Activated CD8-positive, alpha-beta memory T cell treated with anti-CD3 and anti-CD28 coated beads for 36 hours (primary cell): ENCODE results near the gene OR2V1. TPM values are rescaled to one million over a fixed set of nuclear protein-coding genes. Genes with fewer than 3 reads are reported as not detected.
"Not testable (repeated sequence)": the region's sequence is repeated elsewhere in the genome, so short reads cannot be mapped to it uniquely, and the experiment has no call there.

Source experiments
- CTCF ChIA-PET: fragments of 350-600 bp; sonication (Branson Sonifier 250); formaldehyde crosslinking; loops from one replicate; lab custom pipeline; 2021; ENCODE audit warnings: antibody characterized with exemption; lab: Charles Lee
- POLR2A ChIA-PET: fragments of 350-600 bp; sonication (Branson Sonifier 250); formaldehyde crosslinking; loops from one replicate; lab custom pipeline; 2021; ENCODE audit warnings: antibody characterized with exemption; lab: Charles Lee
- total RNA-seq, 2 experiments: library from RNA; stranded (reverse); gene quantifications; one replicate each; pipeline ENCODE4 v1.2.3, GENCODE V29; 2021

Gene OR2V1
- total RNA-seq, 2 experiments from 2014 or later, result not detected

DNA sequence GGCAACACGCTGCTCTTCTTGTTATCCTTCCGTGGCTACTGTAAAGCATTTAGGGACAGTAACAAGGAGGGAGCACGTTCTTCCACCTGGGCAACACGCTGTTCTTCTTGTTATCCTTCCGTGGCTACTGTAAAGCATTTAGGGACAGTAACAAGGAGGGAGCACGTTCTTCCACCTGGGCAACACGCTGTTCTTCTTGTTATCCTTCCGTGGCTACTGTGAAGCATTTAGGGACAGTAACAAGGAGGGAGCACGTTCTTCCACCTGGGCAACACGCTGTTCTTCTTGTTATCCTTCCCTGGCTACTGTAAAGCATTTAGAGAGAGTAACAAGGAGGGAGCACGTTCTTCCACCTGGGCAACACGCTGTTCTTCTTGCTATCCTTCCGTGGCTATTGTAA is 17.4 kb downstream of the OR2V1 start:
- CTCF ChIA-PET, POLR2A ChIA-PET: not testable (repeated sequence)

DNA sequence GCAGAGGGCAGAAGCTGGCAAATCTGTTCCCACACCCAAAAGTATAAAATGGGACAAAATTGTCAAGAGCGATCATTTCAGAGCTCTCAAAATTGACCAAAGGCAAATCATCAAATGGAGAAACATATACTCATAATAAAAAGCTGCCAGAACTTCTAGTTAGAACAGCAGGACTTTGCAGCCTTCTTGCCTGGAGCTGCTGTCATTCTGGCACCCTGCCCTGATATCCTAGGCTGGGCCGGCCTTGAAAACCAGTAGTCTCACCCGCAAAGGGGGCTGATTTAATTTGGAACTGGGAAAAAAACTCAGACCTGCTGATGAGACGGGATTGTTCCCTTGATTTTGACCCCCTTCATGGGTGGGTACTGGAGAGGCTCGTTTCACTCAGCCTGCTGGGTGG is 18.5 kb downstream of the OR2V1 start:
- CTCF ChIA-PET, result no interaction called here
- POLR2A ChIA-PET, result no interaction called here

- ChIA-PET CTCF (no interaction called here), POLR2A (no interaction called here)
These were observed 20.0 kb downstream of the OR2V1 start for GRCh38 chr5:181111010-181111409.

DNA sequence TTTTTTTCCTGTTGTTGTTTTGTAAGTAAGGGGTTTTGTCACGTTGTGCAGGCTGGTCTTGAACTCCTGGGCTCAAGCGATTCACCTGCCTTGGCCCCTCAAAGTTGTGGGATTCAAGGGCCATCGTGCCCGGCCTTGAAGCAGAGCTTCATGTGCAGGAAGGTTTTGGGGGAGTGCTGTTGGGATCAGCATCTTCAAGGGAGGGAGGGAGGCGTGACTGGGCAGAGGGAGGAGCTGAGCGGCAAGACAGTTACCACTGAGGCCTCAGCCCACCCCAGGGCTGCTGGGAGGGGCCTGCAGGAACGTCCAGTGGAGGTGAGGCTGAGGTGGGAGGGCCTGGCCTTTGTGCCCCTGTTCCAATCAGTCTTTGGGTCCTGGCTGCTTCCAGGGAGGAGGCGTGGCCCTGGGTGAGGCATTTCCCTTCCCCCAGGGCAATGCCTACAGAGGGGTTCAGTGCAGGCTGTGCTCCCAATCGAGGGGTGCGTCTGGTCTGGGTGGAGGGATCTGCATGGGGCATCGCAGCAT is 21.4 kb downstream of the OR2V1 start:
- POLR2A ChIA-PET, result no interaction called here
- CTCF ChIA-PET, result no interaction called here

- CTCF ChIA-PET, result no interaction called here
These were observed 22.3 kb downstream of the OR2V1 start for GRCh38 chr5:181108578-181109165.

GRCh38 chr5:181107699-181108098 is 23.3 kb downstream of the OR2V1 start:
- ChIA-PET CTCF (no interaction called here), POLR2A (no interaction called here)

More at GRCh38 chr5:181108578-181109165, 22.3 kb downstream of the OR2V1 start:
- POLR2A ChIA-PET, result no interaction called here

DNA sequence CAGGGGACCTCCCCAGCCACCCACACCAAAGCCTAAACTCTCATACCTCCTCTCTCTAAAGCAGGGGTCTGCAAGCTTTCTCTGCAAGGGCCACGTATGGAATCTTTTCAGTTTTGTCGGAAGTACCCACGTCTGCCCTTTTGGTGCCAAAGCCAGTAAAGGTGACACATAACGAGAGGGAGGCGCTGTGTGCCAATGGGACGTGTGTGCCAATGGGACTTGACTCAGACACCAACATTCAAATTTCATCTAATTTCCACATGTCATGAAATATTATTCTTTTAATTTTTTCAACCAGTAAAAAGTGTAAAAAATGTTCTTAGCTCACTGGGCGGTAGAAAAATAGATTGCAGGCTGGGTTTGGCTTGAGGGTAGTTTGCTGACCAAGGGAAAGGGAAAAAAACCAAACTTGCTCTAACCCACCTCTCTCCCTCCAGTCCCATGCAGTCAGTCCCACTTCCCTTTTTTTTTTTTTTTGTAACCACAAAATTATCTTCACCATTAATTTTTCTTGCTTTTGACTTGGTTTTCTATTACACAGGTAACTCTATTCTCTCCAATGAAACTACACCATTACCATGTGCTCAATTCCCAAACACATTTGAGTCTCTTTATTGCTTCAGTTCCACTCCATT is 25.5 kb downstream of the OR2V1 start:
- ChIA-PET POLR2A (no interaction called here), CTCF (interaction anchor here (0.7 kb wide), 1 partner anchor 22 kb away, joined by 4 read pairs; no protein-coding TSS in a partner anchor)

DNA sequence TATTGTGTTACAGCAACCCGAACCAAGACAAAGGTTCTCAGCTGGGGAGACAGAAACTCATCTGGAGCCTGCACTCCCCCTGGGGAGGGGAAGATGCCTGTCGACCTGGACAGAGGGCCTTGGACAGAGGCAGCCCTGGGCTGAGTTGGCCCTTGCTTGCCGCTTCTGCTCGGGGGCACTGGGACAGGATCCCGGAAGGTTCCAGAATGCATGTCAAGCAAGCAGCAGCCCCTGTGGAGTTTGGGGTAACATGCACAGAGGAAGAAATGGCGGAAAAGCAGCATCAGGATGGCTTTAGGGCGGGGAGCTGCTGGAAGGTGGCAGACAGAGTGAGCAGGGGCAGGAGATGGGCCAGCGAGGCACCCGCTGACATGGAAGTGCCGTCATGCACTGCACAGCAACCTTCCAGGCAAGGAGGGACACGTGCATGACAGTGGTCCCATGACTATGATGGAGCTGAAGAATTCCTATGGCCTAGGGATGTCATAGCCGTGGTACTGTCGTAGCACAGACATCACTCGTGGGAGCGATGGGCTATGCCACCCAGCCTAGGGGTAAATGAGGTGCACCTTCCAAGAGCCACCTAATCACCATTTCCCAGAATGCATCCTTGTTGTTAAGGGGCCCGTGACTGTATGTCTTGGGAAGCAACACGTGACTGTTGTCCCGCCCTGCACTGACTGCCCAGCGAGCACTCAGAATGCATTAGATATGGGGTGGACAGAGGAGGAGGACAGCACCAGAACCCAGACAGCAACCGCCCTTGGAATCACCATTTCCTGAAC is 26.2 kb downstream of the OR2V1 start:
- POLR2A ChIA-PET, result not testable (repeated sequence)
- CTCF ChIA-PET, result interaction anchor here (0.6 to 0.7 kb wide), 2 partner anchors 23 to 51 kb away, joined by 3 to 4 read pairs; no protein-coding TSS in a partner anchor

GRCh38 chr5:181104259-181104568 is 26.8 kb downstream of the OR2V1 start:
- POLR2A ChIA-PET, result not testable (repeated sequence)

GRCh38 chr5:181101930-181102674 is 28.9 kb downstream of the OR2V1 start:
- POLR2A ChIA-PET, CTCF ChIA-PET: not testable (repeated sequence)

More at GRCh38 chr5:181104259-181104568, 26.8 kb downstream of the OR2V1 start:
- CTCF ChIA-PET, result interaction anchor here (0.6 kb wide), 1 partner anchor 50 kb away, joined by 3 read pairs; no protein-coding TSS in a partner anchor

GRCh38 chr5:181101030-181101641 is 29.8 kb downstream of the OR2V1 start:
- CTCF ChIA-PET, POLR2A ChIA-PET: not testable (repeated sequence)

DNA sequence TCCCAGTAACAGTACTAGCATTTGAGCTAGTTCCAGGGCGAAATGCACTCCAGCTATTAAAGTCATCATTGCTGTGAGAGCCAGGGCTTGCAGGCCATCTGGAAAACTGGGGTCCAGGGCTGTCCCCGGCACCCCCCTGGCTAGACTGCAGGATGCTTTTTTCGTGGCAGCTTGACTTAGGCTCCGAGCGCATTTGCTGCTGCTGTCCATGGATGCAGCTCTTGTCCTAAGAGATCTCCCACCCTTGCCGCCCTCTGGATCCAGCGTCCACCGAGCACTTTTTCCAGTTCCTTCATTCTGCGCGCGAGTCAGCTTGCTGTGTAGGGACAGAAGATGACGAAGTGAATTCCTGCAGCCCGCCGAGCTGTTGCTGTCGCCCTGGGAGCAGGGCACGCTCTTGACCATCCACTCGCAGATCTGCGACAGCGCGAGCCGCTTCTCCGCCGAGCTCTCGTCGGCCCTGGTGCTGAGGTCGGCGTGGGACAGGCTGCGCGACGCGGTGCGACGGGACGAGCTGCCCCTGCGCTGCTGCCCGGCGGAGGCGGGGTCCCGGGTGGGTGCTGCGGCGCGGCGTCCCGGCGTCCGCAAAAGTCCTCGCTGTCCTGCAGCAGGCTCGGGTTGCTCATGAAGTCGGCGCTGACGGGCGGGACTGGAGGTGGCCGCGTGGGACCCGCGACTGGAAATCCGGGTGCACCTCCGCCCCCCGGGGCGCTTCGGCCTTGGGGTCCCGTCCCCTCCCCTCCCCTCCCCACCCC is 30.7 kb downstream of the OR2V1 start:
- CTCF ChIA-PET, result no interaction called here
- POLR2A ChIA-PET, result no interaction called here

GRCh38 chr5:181099602-181100086 is 31.3 kb downstream of the OR2V1 start:
- CTCF ChIA-PET, result no interaction called here
- POLR2A ChIA-PET, result no interaction called here

DNA sequence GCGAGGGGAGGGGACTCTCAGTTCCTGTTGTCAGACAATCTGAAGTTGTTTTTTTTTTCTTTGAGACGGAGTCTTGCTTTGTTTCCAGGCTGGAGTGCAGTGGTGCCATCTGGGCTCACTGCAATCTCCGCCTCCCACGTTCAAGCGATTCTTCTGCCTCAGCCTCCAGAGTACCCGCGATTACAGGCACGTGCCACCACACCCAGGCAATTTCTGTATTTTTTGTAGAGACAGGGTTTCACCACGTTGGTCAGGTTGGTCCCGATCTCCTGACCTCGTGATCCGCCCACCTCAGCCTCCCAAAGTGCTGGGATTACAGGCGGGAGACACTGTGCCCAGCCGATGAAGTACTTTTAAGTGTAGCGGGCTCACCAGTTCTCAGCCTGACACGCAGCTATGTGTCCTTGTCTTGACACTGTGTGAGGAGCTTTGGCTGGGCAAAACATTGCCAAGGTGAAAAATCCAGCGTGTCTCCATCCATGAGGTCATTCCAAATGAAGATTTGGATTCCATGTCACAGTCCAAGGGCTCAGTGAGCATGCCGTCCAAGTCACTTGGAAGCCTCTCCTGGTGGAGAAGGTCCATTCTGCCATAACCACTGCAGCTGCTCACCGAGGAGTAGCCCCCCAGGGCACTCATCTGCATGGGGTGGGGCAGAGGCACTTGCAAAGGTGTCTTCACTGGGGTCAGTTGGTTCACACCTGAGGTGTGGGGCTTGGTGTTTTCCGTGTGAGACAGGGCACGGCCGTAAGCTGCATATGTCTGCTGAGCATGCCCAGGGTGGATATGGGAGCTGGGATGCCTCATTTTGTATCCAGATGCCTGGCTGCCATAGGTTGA is 32.0 kb downstream of the OR2V1 start:
- CTCF ChIA-PET, result no interaction called here
- POLR2A ChIA-PET, result no interaction called here

GRCh38 chr5:181097759-181098491 is 33.0 kb downstream of the OR2V1 start:
- CTCF ChIA-PET, POLR2A ChIA-PET: not testable (repeated sequence)

- CTCF ChIA-PET, POLR2A ChIA-PET: not testable (repeated sequence)
These were observed 33.6 kb downstream of the OR2V1 start for GRCh38 chr5:181097383-181097753.
